GM19463 (cell line): Measurements from ENCODE around the gene TMCC3.
"Not testable (repeated sequence)": the region's sequence is repeated elsewhere in the genome, so short reads cannot be mapped to it uniquely, and the experiment has no call there.

Experiments used
- ATAC-seq: cut with Tn5 transposase; IDR thresholded peaks from one replicate; pipeline ENCODE4 v1.9.1; 2021; ENCODE audit warnings: mild to moderate bottlenecking, moderate library complexity; ENCODE audit not compliant: unreplicated experiment

Gene TMCC3

GRCh38 chr12:94604366-94604698, 46.0 kb downstream of the TMCC3 start:
- ATAC-seq = no peak

GRCh38 chr12:94603434-94604365, 46.7 kb downstream of the TMCC3 start:
- no peak for ATAC-seq

- no peak for ATAC-seq
Measured at GRCh38 chr12:94602024-94602423, 48.3 kb downstream of the TMCC3 start.

- not testable (repeated sequence) for ATAC-seq
Measured at GRCh38 chr12:94601307-94601706, 49.0 kb downstream of the TMCC3 start.

- no peak for ATAC-seq
Measured at GRCh38 chr12:94599189-94599588, 51.2 kb downstream of the TMCC3 start.

GRCh38 chr12:94597268-94597667, 53.1 kb downstream of the TMCC3 start:
- ATAC-seq = no peak

GRCh38 chr12:94596596-94596995, 53.8 kb downstream of the TMCC3 start:
- ATAC-seq = no peak

GRCh38 chr12:94595152-94595551, 55.2 kb downstream of the TMCC3 start:
- ATAC-seq = no peak

- ATAC-seq = no peak
Measured at GRCh38 chr12:94594443-94594825, 55.9 kb downstream of the TMCC3 start.

- ATAC-seq = no peak
Measured at GRCh38 chr12:94593822-94594442, 56.4 kb downstream of the TMCC3 start.

- not testable (repeated sequence) for ATAC-seq
Measured at GRCh38 chr12:94592723-94593122, 57.6 kb downstream of the TMCC3 start.

- ATAC-seq = no peak
Measured at GRCh38 chr12:94592080-94592479, 58.3 kb downstream of the TMCC3 start.

- ATAC-seq = no peak
Measured at GRCh38 chr12:94590428-94590827, 59.9 kb downstream of the TMCC3 start.

- ATAC-seq = no peak
Measured at GRCh38 chr12:94589591-94590001, 60.8 kb downstream of the TMCC3 start.

- ATAC-seq = no peak
Measured at GRCh38 chr12:94588346-94588745, 62.0 kb downstream of the TMCC3 start.

GRCh38 chr12:94587266-94588241, 62.8 kb downstream of the TMCC3 start:
- no peak for ATAC-seq

GRCh38 chr12:94586589-94587259, 63.6 kb downstream of the TMCC3 start:
- no peak for ATAC-seq

- no peak for ATAC-seq
Measured at GRCh38 chr12:94585626-94586025, 64.7 kb downstream of the TMCC3 start.

- no peak for ATAC-seq
Measured at GRCh38 chr12:94584377-94584776, 66.0 kb downstream of the TMCC3 start.

GRCh38 chr12:94582591-94582990, 67.8 kb downstream of the TMCC3 start:
- ATAC-seq = no peak
